Measurements from ENCODE around the gene EDNRB.

Gene EDNRB

DNA sequence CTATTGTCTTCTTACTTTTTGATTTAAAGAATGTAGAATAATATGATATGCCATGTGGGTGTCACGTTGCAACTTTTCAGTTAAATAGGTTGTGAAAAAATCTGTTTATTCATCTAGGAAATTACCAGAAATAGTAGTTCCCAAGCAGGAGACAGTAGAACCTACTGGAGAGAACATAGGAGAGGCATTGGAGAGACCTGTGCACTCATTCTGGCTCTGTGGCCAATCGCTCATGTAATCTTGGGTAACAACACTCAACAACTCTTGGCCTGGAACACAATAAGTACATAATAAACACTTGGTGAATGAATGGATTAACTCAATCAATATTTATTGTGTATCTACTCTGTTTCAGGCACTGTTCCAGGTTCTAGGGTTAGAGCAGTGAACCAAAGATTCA, 35.3 kb downstream of the EDNRB start:
- H3K27ac ChIP-seq: no peak overlapping the region
- TF ChIP-seq CTCF (IDR thresholded peaks at IDR 0.05): no peak
- TF ChIP-seq ZFX (IDR thresholded peaks at IDR 0.05; ENCODE audit: borderline replicate concordance): no peak

DNA sequence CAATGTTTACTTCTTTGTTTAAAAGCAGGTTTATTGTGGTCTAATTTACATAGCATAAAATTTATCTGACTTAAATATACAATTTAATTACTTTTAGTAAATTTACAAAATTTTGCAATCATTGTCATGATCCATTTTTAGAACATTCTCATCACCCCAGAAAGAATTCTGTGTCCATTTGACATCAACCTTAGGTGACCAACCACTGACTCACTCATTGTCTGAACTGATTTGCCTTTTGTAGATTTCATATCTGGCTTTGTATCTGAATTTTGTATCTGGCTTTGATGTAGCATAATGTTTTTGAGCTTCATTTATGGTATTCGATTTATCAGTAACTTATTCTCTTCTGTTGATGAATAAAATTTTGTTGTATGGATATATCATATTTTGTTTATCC, 40.4 kb downstream of the EDNRB start:
- H3K27ac ChIP-seq: no peak overlapping the region
- TF ChIP-seq CTCF (IDR thresholded peaks at IDR 0.05): no peak
- no peak for TF ChIP-seq ZFX (IDR thresholded peaks at IDR 0.05; ENCODE audit: borderline replicate concordance)

- TF ChIP-seq CTCF (IDR thresholded peaks at IDR 0.05) (no peak), ZFX (IDR thresholded peaks at IDR 0.05; ENCODE audit: borderline replicate concordance) (no peak)
- H3K27ac ChIP-seq: no peak overlapping the region
These were observed 42.5 kb downstream of the EDNRB start for GRCh38 chr13:77876176-77876575.

- H3K27ac ChIP-seq: no peak overlapping the region
- TF ChIP-seq ZFX (IDR thresholded peaks at IDR 0.05; ENCODE audit: borderline replicate concordance) (no peak), CTCF (IDR thresholded peaks at IDR 0.05) (no peak)
These were observed 44.2 kb downstream of the EDNRB start for GRCh38 chr13:77874406-77874805.

GRCh38 chr13:77872995-77873394, 45.6 kb downstream of the EDNRB start:
- no peak overlapping the region for H3K27ac ChIP-seq
- TF ChIP-seq CTCF (IDR thresholded peaks at IDR 0.05) (no peak), ZFX (IDR thresholded peaks at IDR 0.05; ENCODE audit: borderline replicate concordance) (no peak)

DNA sequence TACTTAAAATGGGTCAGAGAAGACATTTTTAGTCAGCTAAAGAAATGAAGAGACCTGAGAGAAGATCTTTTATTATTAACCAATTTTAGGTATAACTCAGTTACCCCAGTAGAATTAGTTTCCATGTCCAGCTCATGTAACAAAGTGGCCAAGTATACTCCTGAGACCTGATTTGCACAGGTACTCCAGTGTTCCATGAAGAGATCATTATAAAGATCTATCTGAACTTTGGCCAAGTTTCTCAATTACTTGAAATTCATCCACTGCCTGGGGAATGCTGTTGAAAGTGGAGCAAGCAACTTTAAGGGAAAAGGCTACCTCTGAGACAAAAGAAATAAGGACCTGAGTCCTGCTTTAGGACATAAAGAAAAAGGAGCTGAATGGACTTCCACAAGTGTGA, 47.0 kb downstream of the EDNRB start:
- no peak overlapping the region for H3K27ac ChIP-seq
- TF ChIP-seq CTCF (IDR thresholded peaks at IDR 0.05) (no peak), ZFX (IDR thresholded peaks at IDR 0.05; ENCODE audit: borderline replicate concordance) (no peak)

GRCh38 chr13:77868717-77869116, 49.9 kb downstream of the EDNRB start:
- H3K27ac ChIP-seq: no peak overlapping the region
- no peak for TF ChIP-seq ZFX (IDR thresholded peaks at IDR 0.05; ENCODE audit: borderline replicate concordance)
- no peak for TF ChIP-seq CTCF (IDR thresholded peaks at IDR 0.05)

All from 22Rv1 (cell line).